GM12878 (cell line): ENCODE results near the gene WDFY3.

Experiments
- CTCF ChIP-seq, 3 experiments: IDR thresholded peaks in 2 of 3; conservative IDR thresholded peaks in 1 of 3; 2 replicates each; pipeline ENCODE4 v1.5.1; 2011; ENCODE audit warnings: low read depth in 3 of 3, low read length in 3 of 3, mild to moderate bottlenecking in 3 of 3, control low read depth in 2 of 3, moderate library complexity in 2 of 3, inconsistent platforms in 1 of 3, mixed read lengths in 1 of 3; ENCODE audit not compliant: control insufficient read depth in 2 of 3, insufficient read depth in 1 of 3; ENCODE audit errors: extremely low read depth in 1 of 3
- FOXM1 ChIP-seq: IDR thresholded peaks from 2 replicates; pipeline ENCODE4 v1.6.1; 2012; ENCODE audit warnings: low read depth, mild to moderate bottlenecking, inconsistent platforms, low read length, moderate library complexity
- JUNB ChIP-seq: IDR thresholded peaks from 2 replicates; pipeline ENCODE4 v1.6.1; 2016; ENCODE audit warnings: antibody characterized with exemption, mild to moderate bottlenecking
- POLR2A ChIP-seq: IDR thresholded peaks from 2 replicates; pipeline ENCODE4 v1.6.1; 2011; ENCODE audit warnings: low read depth, mild to moderate bottlenecking, low read length
- POLR2AphosphoS5 ChIP-seq: IDR thresholded peaks from 2 replicates; pipeline ENCODE4 v1.6.1; 2011; ENCODE audit warnings: mild to moderate bottlenecking, low read length, inconsistent platforms
- SKIL ChIP-seq: fragments of 450-650 bp; IDR thresholded peaks from 2 replicates; pipeline ENCODE4 v1.6.1; 2017; ENCODE audit warnings: mild to moderate bottlenecking, low read depth, inconsistent platforms; ENCODE audit not compliant: poor library complexity, severe bottlenecking
- SP1 ChIP-seq: IDR thresholded peaks from one replicate; pipeline ENCODE4 v1.6.1; 2011; ENCODE audit warnings: low read depth, low read length
- SREBF2 ChIP-seq: IDR thresholded peaks from 2 replicates; pipeline ENCODE4 v1.6.1; 2012; ENCODE audit warnings: mild to moderate bottlenecking, low read length
- TAF1 ChIP-seq: IDR thresholded peaks from 2 replicates; pipeline ENCODE4 v1.6.1; 2011; ENCODE audit warnings: mild to moderate bottlenecking, low read depth, low read length, borderline replicate concordance
- YBX1 ChIP-seq: fragments of 450-650 bp; IDR thresholded peaks from 2 replicates; pipeline ENCODE4 v1.6.1; 2016; ENCODE audit warnings: antibody characterized with exemption
- ZBTB11 ChIP-seq: fragments of 450-650 bp; formaldehyde crosslinking; IDR thresholded peaks from 2 replicates; pipeline ENCODE4 v1.5.0; 2022; ENCODE audit warnings: mild to moderate bottlenecking, missing genetic modification characterization
- ZBTB33 ChIP-seq: fragments of 450-650 bp; IDR thresholded peaks from 2 replicates; pipeline ENCODE4 v1.6.1; 2017; ENCODE audit warnings: mild to moderate bottlenecking
- ZNF207 ChIP-seq: fragments of 450-650 bp; IDR thresholded peaks from 2 replicates; pipeline ENCODE4 v1.6.1; 2014; ENCODE audit warnings: antibody characterized with exemption, mild to moderate bottlenecking, borderline replicate concordance

- TF ChIP-seq CTCF (IDR thresholded peaks at IDR 0.05 in 2 of 3, conservative IDR thresholded peaks at IDR 0.05 in 1 of 3; ENCODE audit: control insufficient read depth in 2 of 3, extremely low read depth in 1 of 3, insufficient read depth in 1 of 3, low read depth in 3 of 3, low read length in 3 of 3) (no peak), ZBTB33 (no peak), SP1 (no peak), POLR2A (no peak), JUNB (no peak), TAF1 (no peak), POLR2AphosphoS5 (no peak), YBX1 (no peak), ZNF207 (no peak), ZBTB11 (no peak), FOXM1 (no peak), SREBF2 (no peak), SKIL (no peak)
Measured at GRCh38 chr4:84685105-84685504, 281.4 kb downstream of the WDFY3 start.
